A673 (cell line): Measurements from ENCODE around the gene HK2.

Experiments
- EZH2 ChIP-seq: fragments of 200-600 bp; sonication (generic); IDR thresholded peaks from 2 replicates; pipeline ENCODE4 v1.6.1; 2017; ENCODE audit warnings: borderline replicate concordance, low read depth, mild to moderate bottlenecking, mixed read lengths, antibody characterized with exemption, low read length; ENCODE audit not compliant: poor library complexity, severe bottlenecking
- TF ChIP-seq, protein P1 (sequence below): fragments of 300-800, 200-600 bp; sonication (generic); conservative IDR thresholded peaks from 2 replicates; pipeline ENCODE4 v1.5.1; 2017; ENCODE audit warnings: low read depth, mild to moderate bottlenecking, antibody characterized with exemption, low read length, moderate library complexity, mixed read lengths

GRCh38 chr2:74942263-74942662 lies 108.3 kb downstream of the HK2 start:
- TF ChIP-seq, protein P1, sequence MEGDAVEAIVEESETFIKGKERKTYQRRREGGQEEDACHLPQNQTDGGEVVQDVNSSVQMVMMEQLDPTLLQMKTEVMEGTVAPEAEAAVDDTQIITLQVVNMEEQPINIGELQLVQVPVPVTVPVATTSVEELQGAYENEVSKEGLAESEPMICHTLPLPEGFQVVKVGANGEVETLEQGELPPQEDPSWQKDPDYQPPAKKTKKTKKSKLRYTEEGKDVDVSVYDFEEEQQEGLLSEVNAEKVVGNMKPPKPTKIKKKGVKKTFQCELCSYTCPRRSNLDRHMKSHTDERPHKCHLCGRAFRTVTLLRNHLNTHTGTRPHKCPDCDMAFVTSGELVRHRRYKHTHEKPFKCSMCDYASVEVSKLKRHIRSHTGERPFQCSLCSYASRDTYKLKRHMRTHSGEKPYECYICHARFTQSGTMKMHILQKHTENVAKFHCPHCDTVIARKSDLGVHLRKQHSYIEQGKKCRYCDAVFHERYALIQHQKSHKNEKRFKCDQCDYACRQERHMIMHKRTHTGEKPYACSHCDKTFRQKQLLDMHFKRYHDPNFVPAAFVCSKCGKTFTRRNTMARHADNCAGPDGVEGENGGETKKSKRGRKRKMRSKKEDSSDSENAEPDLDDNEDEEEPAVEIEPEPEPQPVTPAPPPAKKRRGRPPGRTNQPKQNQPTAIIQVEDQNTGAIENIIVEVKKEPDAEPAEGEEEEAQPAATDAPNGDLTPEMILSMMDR = no peak
- no peak for TF ChIP-seq EZH2
